SK-N-SH treated with all-trans-retinoic acid at 6 μM for 48 hours (cell line): ENCODE data around the gene PLA2G6.

Experiments used
- ATAC-seq: fragments of 200-7000 bp; cut with Tn5 transposase; 3 replicates; pipeline ENCODE4 v1.9.1; 2020; ENCODE audit warnings: mild to moderate bottlenecking, moderate library complexity
- ARNTL ChIP-seq: fragments of 450-650 bp; formaldehyde crosslinking; IDR thresholded peaks from 2 replicates; pipeline ENCODE4 v1.5.0; 2020; ENCODE audit warnings: low read depth, mild to moderate bottlenecking, moderate library complexity, borderline replicate concordance
- BACH2 ChIP-seq: fragments of 250-450 bp; sonication (Bioruptor Pico); IDR thresholded peaks from 2 replicates; pipeline ENCODE4 v1.9.0; 2021; ENCODE audit warnings: mild to moderate bottlenecking, borderline replicate concordance
- CSDC2 ChIP-seq: fragments of 250-450 bp; sonication (Bioruptor Pico); IDR thresholded peaks from 2 replicates; pipeline ENCODE4 v1.5.0; 2020; ENCODE audit warnings: mild to moderate bottlenecking, moderate library complexity
- ESRRG ChIP-seq: fragments of 250-450 bp; sonication (Bioruptor Pico); IDR thresholded peaks from 2 replicates; pipeline ENCODE4 v1.6.1; 2021; ENCODE audit warnings: mild to moderate bottlenecking
- GLIS3 ChIP-seq: fragments of 250-450 bp; sonication (Bioruptor Pico); IDR thresholded peaks from 2 replicates; pipeline ENCODE4 v1.5.0; 2020; ENCODE audit warnings: mild to moderate bottlenecking, moderate library complexity
- ISL1 ChIP-seq: fragments of 250-450 bp; sonication (Bioruptor Pico); IDR thresholded peaks from 2 replicates; pipeline ENCODE4 v2.1.2; 2022; ENCODE audit warnings: mild to moderate bottlenecking, moderate library complexity
- OSR1 ChIP-seq: fragments of 250-450 bp; sonication (Bioruptor Pico); IDR thresholded peaks from 2 replicates; pipeline ENCODE4 v1.8.0; 2022; ENCODE audit warnings: moderate library complexity, mild to moderate bottlenecking, inconsistent platforms
- PPARA ChIP-seq: fragments of 250-450 bp; sonication (Bioruptor Pico); IDR thresholded peaks from 2 replicates; pipeline ENCODE4 v1.5.0; 2020; ENCODE audit warnings: mild to moderate bottlenecking, borderline replicate concordance
- RARB ChIP-seq: fragments of 250-450 bp; sonication (Bioruptor Pico); IDR thresholded peaks from 2 replicates; pipeline ENCODE4 v1.8.0; 2021; ENCODE audit warnings: mild to moderate bottlenecking, moderate library complexity
- SNAI2 ChIP-seq: fragments of 250-450 bp; sonication (Bioruptor Pico); IDR thresholded peaks from 2 replicates; pipeline ENCODE4 v1.5.0; 2020; ENCODE audit warnings: mild to moderate bottlenecking, moderate library complexity
- TCF4 ChIP-seq: fragments of 250-450 bp; sonication (Bioruptor Pico); IDR thresholded peaks from 2 replicates; pipeline ENCODE4 v1.8.0; 2021; ENCODE audit warnings: mild to moderate bottlenecking, moderate library complexity, borderline replicate concordance
- TOX ChIP-seq: fragments of 250-450 bp; sonication (Bioruptor Pico); IDR thresholded peaks from 2 replicates; pipeline ENCODE4 v1.8.0; 2021; ENCODE audit warnings: mild to moderate bottlenecking, moderate library complexity, borderline replicate concordance
- ZC3H10 ChIP-seq: fragments of 250-450 bp; sonication (Bioruptor Pico); IDR thresholded peaks from 2 replicates; pipeline ENCODE4 v1.5.1; 2021; ENCODE audit warnings: mild to moderate bottlenecking, moderate library complexity
- ZFP3 ChIP-seq: fragments of 250-450 bp; sonication (Bioruptor Pico); IDR thresholded peaks from 2 replicates; pipeline ENCODE4 v1.5.0; 2020; ENCODE audit warnings: mild to moderate bottlenecking, moderate library complexity
- ZFP30 ChIP-seq: fragments of 450-650 bp; formaldehyde crosslinking; IDR thresholded peaks from 2 replicates; pipeline ENCODE4 v1.5.0; 2022; ENCODE audit warnings: mild to moderate bottlenecking, moderate library complexity
- ZNF70 ChIP-seq: fragments of 450-650 bp; formaldehyde crosslinking; IDR thresholded peaks from 2 replicates; pipeline ENCODE4 v1.5.0; 2020; ENCODE audit warnings: mild to moderate bottlenecking, moderate library complexity
- ZNF8 ChIP-seq: fragments of 450-650 bp; formaldehyde crosslinking; IDR thresholded peaks from 2 replicates; pipeline ENCODE4 v1.5.0; 2020; ENCODE audit warnings: mild to moderate bottlenecking, moderate library complexity
- TF ChIP-seq, protein P1 (sequence below): fragments of 250-450 bp; sonication (Bioruptor Pico); IDR thresholded peaks from 2 replicates; pipeline ENCODE4 v1.8.0; 2020; ENCODE audit warnings: mild to moderate bottlenecking, moderate library complexity, borderline replicate concordance
- TF ChIP-seq, protein P2 (sequence below): fragments of 250-450 bp; sonication (Bioruptor Pico); IDR thresholded peaks from 2 replicates; pipeline ENCODE4 v1.5.1; 2020; ENCODE audit warnings: low read depth, mild to moderate bottlenecking, moderate library complexity
- TF ChIP-seq, protein P3 (sequence below): fragments of 250-450 bp; sonication (Bioruptor Pico); IDR thresholded peaks from 2 replicates; pipeline ENCODE4 v1.8.0; 2021; ENCODE audit warnings: low read depth, mild to moderate bottlenecking, moderate library complexity, borderline replicate concordance
- TF ChIP-seq, protein P4 (sequence below): fragments of 250-450 bp; sonication (Bioruptor Pico); IDR thresholded peaks from 2 replicates; pipeline ENCODE4 v1.5.1; 2021; ENCODE audit warnings: mild to moderate bottlenecking, moderate library complexity
- TF ChIP-seq, protein P5 (sequence below): fragments of 250-450 bp; sonication (Bioruptor Pico); IDR thresholded peaks from 2 replicates; pipeline ENCODE4 v1.5.0; 2020; ENCODE audit warnings: mild to moderate bottlenecking, moderate library complexity

Gene PLA2G6

DNA sequence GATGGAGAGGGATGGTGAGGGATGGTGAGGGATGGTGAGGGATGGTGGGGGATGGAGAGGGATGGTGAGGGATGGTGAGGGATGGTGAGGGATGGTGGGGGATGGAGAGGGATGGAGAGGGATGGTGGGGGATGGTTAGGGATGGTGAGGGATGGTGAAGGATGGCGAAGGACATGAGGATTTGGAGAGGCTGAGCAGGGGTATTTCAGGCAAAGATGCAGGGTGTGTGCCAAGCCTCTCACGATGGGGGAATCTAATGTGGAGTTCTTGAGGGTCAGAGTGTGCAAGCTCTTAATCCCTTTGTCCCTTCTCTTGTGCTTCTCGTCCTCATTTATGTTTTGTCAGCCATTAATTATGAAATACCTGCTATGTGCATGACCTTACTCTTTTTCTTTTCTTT lies 7.5 kb upstream of the PLA2G6 start:
- no peak for ATAC-seq
- TF ChIP-seq, protein P1, sequence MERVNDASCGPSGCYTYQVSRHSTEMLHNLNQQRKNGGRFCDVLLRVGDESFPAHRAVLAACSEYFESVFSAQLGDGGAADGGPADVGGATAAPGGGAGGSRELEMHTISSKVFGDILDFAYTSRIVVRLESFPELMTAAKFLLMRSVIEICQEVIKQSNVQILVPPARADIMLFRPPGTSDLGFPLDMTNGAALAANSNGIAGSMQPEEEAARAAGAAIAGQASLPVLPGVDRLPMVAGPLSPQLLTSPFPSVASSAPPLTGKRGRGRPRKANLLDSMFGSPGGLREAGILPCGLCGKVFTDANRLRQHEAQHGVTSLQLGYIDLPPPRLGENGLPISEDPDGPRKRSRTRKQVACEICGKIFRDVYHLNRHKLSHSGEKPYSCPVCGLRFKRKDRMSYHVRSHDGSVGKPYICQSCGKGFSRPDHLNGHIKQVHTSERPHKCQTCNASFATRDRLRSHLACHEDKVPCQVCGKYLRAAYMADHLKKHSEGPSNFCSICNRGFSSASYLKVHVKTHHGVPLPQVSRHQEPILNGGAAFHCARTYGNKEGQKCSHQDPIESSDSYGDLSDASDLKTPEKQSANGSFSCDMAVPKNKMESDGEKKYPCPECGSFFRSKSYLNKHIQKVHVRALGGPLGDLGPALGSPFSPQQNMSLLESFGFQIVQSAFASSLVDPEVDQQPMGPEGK = no peak
- TF ChIP-seq SNAI2 (CRISPR knock-in tag) = no peak
- no peak for TF ChIP-seq BACH2 (CRISPR knock-in tag)
- no peak for TF ChIP-seq OSR1 (CRISPR knock-in tag)
- no peak for TF ChIP-seq TOX (CRISPR knock-in tag)
- TF ChIP-seq, protein P2, sequence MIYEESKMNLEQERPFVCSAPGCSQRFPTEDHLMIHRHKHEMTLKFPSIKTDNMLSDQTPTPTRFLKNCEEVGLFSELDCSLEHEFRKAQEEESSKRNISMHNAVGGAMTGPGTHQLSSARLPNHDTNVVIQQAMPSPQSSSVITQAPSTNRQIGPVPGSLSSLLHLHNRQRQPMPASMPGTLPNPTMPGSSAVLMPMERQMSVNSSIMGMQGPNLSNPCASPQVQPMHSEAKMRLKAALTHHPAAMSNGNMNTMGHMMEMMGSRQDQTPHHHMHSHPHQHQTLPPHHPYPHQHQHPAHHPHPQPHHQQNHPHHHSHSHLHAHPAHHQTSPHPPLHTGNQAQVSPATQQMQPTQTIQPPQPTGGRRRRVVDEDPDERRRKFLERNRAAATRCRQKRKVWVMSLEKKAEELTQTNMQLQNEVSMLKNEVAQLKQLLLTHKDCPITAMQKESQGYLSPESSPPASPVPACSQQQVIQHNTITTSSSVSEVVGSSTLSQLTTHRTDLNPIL (CRISPR knock-in tag) = no peak
- TF ChIP-seq ZFP30 (CRISPR knock-in tag) = no peak
- no peak for TF ChIP-seq ZNF70
- TF ChIP-seq, protein P3, sequence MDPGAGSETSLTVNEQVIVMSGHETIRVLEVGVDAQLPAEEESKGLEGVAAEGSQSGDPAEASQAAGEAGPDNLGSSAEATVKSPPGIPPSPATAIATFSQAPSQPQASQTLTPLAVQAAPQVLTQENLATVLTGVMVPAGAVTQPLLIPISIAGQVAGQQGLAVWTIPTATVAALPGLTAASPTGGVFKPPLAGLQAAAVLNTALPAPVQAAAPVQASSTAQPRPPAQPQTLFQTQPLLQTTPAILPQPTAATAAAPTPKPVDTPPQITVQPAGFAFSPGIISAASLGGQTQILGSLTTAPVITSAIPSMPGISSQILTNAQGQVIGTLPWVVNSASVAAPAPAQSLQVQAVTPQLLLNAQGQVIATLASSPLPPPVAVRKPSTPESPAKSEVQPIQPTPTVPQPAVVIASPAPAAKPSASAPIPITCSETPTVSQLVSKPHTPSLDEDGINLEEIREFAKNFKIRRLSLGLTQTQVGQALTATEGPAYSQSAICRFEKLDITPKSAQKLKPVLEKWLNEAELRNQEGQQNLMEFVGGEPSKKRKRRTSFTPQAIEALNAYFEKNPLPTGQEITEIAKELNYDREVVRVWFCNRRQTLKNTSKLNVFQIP = no peak
- TF ChIP-seq, protein P4, sequence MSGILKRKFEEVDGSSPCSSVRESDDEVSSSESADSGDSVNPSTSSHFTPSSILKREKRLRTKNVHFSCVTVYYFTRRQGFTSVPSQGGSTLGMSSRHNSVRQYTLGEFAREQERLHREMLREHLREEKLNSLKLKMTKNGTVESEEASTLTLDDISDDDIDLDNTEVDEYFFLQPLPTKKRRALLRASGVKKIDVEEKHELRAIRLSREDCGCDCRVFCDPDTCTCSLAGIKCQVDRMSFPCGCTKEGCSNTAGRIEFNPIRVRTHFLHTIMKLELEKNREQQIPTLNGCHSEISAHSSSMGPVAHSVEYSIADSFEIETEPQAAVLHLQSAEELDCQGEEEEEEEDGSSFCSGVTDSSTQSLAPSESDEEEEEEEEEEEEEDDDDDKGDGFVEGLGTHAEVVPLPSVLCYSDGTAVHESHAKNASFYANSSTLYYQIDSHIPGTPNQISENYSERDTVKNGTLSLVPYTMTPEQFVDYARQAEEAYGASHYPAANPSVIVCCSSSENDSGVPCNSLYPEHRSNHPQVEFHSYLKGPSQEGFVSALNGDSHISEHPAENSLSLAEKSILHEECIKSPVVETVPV = no peak
- no peak for TF ChIP-seq ZNF8
- no peak for TF ChIP-seq ZFP3
- TF ChIP-seq, protein P5, sequence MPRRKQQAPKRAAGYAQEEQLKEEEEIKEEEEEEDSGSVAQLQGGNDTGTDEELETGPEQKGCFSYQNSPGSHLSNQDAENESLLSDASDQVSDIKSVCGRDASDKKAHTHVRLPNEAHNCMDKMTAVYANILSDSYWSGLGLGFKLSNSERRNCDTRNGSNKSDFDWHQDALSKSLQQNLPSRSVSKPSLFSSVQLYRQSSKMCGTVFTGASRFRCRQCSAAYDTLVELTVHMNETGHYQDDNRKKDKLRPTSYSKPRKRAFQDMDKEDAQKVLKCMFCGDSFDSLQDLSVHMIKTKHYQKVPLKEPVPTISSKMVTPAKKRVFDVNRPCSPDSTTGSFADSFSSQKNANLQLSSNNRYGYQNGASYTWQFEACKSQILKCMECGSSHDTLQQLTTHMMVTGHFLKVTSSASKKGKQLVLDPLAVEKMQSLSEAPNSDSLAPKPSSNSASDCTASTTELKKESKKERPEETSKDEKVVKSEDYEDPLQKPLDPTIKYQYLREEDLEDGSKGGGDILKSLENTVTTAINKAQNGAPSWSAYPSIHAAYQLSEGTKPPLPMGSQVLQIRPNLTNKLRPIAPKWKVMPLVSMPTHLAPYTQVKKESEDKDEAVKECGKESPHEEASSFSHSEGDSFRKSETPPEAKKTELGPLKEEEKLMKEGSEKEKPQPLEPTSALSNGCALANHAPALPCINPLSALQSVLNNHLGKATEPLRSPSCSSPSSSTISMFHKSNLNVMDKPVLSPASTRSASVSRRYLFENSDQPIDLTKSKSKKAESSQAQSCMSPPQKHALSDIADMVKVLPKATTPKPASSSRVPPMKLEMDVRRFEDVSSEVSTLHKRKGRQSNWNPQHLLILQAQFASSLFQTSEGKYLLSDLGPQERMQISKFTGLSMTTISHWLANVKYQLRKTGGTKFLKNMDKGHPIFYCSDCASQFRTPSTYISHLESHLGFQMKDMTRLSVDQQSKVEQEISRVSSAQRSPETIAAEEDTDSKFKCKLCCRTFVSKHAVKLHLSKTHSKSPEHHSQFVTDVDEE = no peak
- no peak for TF ChIP-seq PPARA (CRISPR knock-in tag)
- TF ChIP-seq GLIS3 = no peak
- TF ChIP-seq RARB (CRISPR knock-in tag) = no peak
- TF ChIP-seq CSDC2 (CRISPR knock-in tag) = no peak
- TF ChIP-seq ZC3H10 (CRISPR knock-in tag) = no peak
- no peak for TF ChIP-seq TCF4 (CRISPR knock-in tag)
- TF ChIP-seq, all 23 proteins: peak for 0

DNA sequence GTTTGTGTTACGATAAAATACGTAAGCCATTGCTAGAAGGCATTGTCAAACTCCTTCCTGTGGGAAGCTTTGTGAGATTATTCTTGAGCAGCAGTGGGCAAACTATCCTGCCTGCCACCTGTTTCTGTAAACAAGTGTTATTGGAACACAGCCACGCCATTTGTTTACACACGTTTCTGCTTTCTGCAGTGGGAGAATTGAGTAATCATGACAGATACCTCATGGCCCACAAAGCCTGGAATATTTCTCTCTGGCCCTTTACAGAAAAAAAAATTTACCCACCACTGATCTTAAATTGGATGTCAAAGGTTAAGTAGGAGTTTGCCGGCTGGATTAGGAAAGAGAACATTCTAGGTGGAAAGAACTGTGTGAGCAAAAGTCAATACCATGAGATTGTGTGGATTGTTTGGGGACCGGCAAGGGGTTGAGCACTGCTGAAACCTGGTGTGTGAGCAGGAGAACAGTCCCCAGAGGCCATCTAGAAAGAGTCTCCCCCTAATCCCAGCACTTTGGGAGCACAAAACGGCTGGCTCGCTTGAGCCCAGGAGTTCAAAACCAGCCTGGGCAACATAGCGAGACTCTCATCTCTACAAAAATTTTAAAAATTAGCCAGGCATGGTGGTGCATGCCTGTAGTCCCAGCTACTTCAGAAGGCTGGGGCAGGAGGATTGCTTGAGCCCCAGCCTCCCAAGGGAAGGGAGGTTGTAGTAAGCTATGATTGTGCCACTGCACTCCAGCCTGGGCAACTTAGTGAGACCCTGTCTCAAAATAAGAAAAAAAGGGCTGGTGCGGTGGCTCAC lies 6.0 kb upstream of the PLA2G6 start:
- no peak for ATAC-seq
- TF ChIP-seq ESRRG (CRISPR knock-in tag) (no peak), ZNF70 (no peak), ARNTL (no peak), GLIS3 (no peak), RARB (CRISPR knock-in tag) (no peak), ZFP30 (CRISPR knock-in tag) (no peak), OSR1 (CRISPR knock-in tag) (no peak), CSDC2 (CRISPR knock-in tag) (no peak), ISL1 (CRISPR knock-in tag) (no peak), PPARA (CRISPR knock-in tag) (no peak), TOX (CRISPR knock-in tag) (no peak), SNAI2 (CRISPR knock-in tag) (no peak)
- TF ChIP-seq, protein P2 (CRISPR knock-in tag) = no peak
- TF ChIP-seq, protein P5 = no peak
